AG08395 (cell line): ENCODE measurements around the gene CSNK1G2.

ENCODE experiments used
- DNase-seq: peaks from one replicate; pipeline ENCODE4 v3.0.0; 2012; ENCODE audit warnings: mixed read lengths, low spot score

CSNK1G2 gene

DNA sequence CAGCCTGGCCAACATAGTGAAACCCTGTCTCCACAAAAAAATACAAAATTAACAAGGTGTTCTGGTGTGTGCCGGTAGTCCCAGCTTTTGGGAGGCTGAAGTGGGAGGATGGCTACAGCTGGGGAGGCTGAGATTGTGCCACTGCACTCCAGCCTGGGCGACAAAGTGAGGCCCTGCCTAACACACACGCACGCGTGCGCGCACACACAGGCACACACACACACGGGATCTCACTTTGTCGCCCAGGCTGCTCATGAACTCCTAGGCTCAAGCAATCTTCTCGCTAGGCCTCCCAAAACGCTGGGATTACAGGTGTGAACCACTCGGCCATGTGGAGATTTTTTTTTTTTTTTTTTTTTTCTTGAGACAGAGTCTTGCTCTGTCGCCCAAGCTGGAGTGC lies 77.8 kb downstream of the CSNK1G2 start:
- no peak for DNase-seq

DNA sequence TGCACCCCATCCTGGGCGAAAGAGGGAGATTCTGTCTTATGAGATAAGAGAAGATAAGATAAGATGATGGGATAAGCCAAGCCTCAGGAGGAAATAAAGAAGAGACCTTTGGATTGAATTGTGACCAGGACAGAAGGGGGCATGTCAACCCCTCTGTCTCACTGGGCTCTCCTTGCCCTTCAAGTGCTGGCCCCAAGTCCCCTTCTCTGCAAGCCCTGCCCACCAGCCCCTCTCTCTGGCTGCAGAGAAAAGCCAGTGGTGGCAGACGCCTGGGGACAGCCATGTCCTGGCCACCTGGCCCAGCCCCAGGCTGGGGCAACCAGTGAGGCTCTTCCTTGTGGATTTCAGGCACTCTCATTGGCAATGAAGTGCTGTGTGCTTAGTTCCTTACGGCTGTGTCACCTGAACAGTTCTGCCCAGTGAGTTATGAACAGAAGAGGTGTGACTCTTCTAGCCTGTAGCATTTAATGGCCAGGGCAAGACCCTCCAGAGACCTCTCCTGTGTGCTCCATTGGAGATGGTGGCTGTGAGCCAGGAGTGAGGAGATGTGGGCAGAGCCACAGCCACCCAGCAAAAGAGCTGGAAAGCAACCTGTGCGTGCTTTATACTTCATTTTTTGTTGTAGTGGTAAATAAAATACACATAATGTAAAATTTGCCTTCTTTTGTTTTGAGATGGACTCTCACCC lies 80.6 kb downstream of the CSNK1G2 start:
- DNase-seq = no peak

DNA sequence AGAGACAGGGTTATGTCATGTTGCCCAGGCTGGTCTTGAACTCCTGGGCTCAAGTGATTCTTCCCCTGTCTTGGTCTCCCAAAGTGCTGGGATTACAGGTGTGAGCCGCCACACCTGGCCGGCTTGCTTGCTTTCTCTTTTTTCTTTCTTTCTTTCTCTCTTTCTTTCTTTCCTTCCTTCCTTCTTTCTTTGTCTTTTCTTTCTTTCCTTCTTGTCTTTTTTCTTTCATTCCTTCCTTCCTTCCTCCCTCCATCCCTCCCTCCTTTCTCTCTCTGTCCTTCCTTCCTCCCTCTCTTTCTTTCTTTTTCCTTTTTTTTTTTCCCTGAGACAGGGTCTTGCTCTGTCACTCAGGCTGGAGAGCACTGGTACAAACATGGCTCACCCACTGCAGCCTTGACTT lies 81.3 kb downstream of the CSNK1G2 start:
- no peak for DNase-seq

DNA sequence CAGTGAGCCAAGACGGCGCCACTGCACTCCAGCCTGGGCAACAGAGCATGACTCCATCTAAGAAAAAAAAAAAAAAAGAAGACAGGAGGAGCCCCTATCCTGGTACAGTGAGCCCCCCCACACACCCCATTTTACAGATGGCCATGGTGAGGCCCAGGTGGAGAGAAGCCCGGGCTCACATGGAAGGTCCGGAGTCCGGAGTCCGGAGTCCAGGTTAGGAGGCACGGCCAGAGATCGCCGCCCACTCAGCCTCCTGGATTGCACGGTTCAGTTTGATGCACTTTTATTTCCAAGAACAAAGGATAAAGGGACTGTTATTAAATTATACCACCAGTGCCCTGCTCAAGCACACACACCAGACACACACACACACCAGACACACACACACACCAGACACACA lies 85.8 kb downstream of the CSNK1G2 start:
- no peak for DNase-seq

DNA sequence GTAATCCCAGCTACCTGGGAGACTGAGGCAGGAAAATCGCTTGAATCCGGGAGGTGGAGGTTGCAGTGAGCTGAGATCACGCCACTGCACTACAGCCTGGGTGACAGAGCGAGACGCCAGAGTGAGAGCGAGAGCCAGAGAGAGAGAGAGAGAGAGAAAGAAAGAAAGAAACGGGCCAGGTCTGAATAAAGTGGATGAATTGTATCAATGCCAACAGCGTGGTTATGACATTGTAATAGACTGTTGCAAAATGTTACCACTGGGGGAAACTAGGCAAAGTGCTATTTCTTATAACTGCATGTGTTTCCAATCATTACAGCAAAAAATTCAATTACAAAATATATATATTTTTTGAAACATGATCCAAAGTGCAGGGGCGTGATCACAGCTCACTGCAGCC lies 86.4 kb downstream of the CSNK1G2 start:
- peak; percentile 69 for DNase-seq
